GM19025 (cell line): Measurements from ENCODE around the gene SUN1.
A peak's percentile ranks its signal among the peaks of the same experiment; 100 is the strongest.

Source experiments
- ATAC-seq: cut with Tn5 transposase; IDR thresholded peaks from one replicate; pipeline ENCODE4 v1.9.1; 2021; ENCODE audit warnings: mild to moderate bottlenecking, low read depth, moderate library complexity; ENCODE audit not compliant: unreplicated experiment

SUN1 gene

GRCh38 chr7:901041-901387 is 68.7 kb downstream of the SUN1 start:
- ATAC-seq, result no peak

GRCh38 chr7:901388-902154 is 69.3 kb downstream of the SUN1 start:
- no peak for ATAC-seq

GRCh38 chr7:902996-903395 is 70.7 kb downstream of the SUN1 start:
- ATAC-seq, result no peak

- no peak for ATAC-seq
These were observed 71.9 kb downstream of the SUN1 start for GRCh38 chr7:903921-904755.

- ATAC-seq, result no peak
These were observed 72.6 kb downstream of the SUN1 start for GRCh38 chr7:904847-905246.

- ATAC-seq, result no peak
These were observed 74.5 kb downstream of the SUN1 start for GRCh38 chr7:906776-907157.

- no peak for ATAC-seq
These were observed 75.1 kb downstream of the SUN1 start for GRCh38 chr7:907158-907980.

- ATAC-seq, result no peak
These were observed 75.9 kb downstream of the SUN1 start for GRCh38 chr7:908159-908581.

- peak; percentile 81 for ATAC-seq
These were observed 76.5 kb downstream of the SUN1 start for GRCh38 chr7:908591-909357.

GRCh38 chr7:909358-910329 is 77.4 kb downstream of the SUN1 start:
- no peak for ATAC-seq

GRCh38 chr7:910441-910861 is 78.2 kb downstream of the SUN1 start:
- ATAC-seq, result no peak

- ATAC-seq, result no peak
These were observed 78.7 kb downstream of the SUN1 start for GRCh38 chr7:910931-911431.

GRCh38 chr7:911791-912480 is 79.7 kb downstream of the SUN1 start:
- no peak for ATAC-seq

- no peak for ATAC-seq
These were observed 81.7 kb downstream of the SUN1 start for GRCh38 chr7:913736-914520.

- no peak for ATAC-seq
These were observed 82.4 kb downstream of the SUN1 start for GRCh38 chr7:914521-915194.

- no peak for ATAC-seq
These were observed 83.3 kb downstream of the SUN1 start for GRCh38 chr7:915291-916218.
